HL-60/S4 (cell line): ENCODE measurements around the gene DENND5B.
"Not testable (repeated sequence)": the region's sequence is repeated elsewhere in the genome, so short reads cannot be mapped to it uniquely, and the experiment has no call there.

Source experiments
- in situ Hi-C: fragments of 300-500 bp; cut with MboI; formaldehyde crosslinking; loops from 2 replicates; pipeline ENCODE4 v1.14.3; 2022; ENCODE audit warnings: low sequenced_read_pairs

DENND5B gene

DNA sequence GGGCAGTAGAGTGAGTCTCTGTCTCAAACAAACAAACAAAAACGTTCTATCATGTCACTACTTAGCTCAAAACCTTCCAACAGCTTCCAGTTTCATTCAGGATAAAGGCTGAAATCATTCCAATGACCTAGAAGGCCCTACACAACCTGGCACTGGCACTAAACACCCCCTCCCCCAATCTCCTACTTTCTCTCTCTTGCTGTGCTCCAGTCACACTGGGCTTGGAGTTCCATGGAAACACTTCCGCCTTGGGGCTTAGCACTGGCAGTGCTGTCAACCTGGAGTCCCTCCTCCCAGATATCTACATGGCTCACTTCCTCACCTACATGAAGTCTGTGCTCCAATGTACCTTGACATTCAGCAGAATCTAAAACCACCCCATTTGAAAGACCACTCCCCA lies 199.9 kb downstream of the DENND5B start:
- in situ Hi-C loops, result no loop called here

GRCh38 chr12:31388713-31389112 lies 202.2 kb downstream of the DENND5B start:
- in situ Hi-C loops, result no loop called here

DNA sequence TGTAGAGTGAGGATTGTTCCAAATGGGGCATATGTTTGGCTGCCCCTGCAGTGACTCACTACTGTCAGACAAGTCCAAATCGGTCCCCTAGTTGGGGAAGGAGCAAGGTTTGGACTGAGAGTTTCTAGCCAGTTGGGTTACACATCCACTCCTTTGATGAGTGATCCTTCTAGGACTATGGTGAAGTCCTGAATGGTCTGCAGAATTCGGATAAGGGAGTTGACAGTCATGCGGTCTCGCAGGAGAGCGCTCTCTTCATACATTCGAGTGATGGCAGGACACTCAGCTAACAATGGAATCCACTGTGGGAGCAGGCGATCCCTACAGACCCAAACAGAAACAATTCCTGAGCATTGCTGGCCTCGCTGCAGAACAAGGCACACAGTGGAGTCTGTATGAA lies 203.5 kb downstream of the DENND5B start:
- in situ Hi-C loops, result no loop called here

DNA sequence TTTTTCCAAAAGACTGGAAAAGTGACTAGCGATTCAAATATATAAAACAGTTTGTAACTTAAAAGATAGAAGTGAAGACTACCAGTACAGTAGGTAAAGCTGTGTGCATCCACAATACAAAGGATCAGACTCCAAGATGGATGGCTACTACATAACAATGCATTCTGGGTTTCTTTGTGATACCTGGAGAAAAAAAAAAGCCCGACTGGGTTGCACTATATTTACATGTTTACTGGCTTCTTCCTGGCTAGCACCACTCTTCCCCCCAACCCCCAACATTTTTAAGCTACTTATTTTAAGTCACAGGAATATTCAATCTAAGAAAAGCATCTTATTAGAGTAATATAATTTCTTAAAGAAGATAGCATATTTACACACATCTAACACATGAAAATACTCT lies 203.9 kb downstream of the DENND5B start:
- in situ Hi-C loops, result no loop called here

GRCh38 chr12:31386364-31386777 lies 204.6 kb downstream of the DENND5B start:
- in situ Hi-C loops, result no loop called here

DNA sequence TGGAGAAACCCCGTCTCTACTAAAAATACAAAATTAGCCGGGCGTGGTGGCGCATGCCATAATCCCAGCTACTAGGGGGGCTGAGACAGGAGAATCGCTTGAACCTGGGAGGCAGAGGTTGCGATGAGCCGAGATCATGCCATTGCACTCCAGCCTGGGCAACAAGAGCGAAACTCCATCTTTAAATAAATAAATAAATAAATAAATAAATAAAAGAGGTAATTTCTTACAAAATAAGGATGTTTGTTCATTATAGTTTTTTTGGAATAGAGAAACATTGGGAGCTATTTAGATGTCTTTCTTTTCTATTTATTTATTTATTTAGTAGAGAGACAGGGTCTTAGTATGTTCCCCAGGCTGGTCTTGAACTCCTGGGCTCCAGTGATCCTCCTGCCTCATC lies 213.7 kb downstream of the DENND5B start:
- in situ Hi-C loops, result not testable (repeated sequence)

GRCh38 chr12:31375422-31375821 lies 215.5 kb downstream of the DENND5B start:
- in situ Hi-C loops, result not testable (repeated sequence)

DNA sequence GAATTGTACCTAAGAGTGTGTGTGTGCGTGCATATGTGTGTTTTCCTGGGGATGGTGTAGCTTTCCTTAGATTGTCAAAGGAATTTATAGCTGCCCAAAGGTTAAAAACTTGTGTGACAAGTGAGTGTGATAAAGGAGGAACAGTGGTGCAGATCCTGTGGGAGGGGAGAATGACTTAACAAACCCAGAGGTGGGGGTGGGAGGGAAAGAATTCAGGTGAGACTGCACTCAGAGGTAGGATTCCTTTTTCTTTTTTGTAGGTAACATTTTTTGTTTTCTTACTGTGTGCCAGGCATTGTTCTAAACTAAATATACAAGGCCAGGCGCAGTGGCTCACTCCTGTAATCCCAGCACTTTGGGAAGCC lies 219.7 kb downstream of the DENND5B start:
- in situ Hi-C loops, result no loop called here

DNA sequence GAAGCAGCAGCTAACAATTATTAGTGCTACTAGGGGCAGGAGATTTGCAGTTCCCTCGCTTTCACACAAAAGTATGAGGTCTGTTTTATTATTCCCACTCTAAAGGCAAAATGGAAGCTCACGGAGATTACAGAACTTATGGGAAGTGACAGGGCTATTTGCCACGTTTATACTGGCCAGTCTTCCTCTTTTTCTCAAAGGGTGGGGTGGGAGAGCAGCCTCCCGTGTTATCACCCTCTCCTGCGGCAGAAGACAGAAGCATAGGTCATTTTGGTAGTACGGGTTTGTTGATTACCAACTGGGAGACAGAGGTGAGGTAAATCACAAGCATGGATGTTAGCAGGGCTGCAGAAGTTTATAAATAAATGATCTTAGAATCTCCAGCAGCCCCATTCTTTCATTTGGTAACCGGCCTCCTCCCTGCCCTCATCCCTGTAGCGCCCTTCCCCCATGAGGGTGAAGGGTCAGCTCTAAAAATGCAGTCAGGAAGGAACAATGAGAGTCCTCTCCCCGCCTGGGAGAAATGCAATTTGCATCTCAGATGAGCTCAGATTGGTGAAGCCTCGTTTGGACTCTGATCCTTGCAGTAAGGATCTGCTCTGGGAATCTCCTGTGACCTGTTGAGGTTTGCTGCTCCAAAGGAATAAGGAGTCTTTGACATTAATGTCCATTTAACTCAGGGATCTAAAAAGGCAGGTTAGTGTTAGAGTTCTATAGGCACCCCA lies 220.2 kb downstream of the DENND5B start:
- in situ Hi-C loops, result no loop called here

- in situ Hi-C loops, result no loop called here
Observed at GRCh38 chr12:31369712-31370521, 221.0 kb downstream of the DENND5B start.

- in situ Hi-C loops, result no loop called here
Observed at GRCh38 chr12:31368666-31369361, 222.1 kb downstream of the DENND5B start.

GRCh38 chr12:31366104-31366621 lies 224.8 kb downstream of the DENND5B start:
- in situ Hi-C loops, result no loop called here

- in situ Hi-C loops, result no loop called here
Observed at GRCh38 chr12:31363831-31364230, 227.1 kb downstream of the DENND5B start.

- in situ Hi-C loops, result no loop called here
Observed at GRCh38 chr12:31363416-31363809, 227.5 kb downstream of the DENND5B start.

- in situ Hi-C loops, result no loop called here
Observed at GRCh38 chr12:31362759-31363415, 228.0 kb downstream of the DENND5B start.

GRCh38 chr12:31362115-31362758 lies 228.7 kb downstream of the DENND5B start:
- in situ Hi-C loops, result no loop called here

GRCh38 chr12:31361730-31362114 lies 229.2 kb downstream of the DENND5B start:
- in situ Hi-C loops, result no loop called here

- in situ Hi-C loops, result no loop called here
Observed at GRCh38 chr12:31355747-31356107, 235.2 kb downstream of the DENND5B start.

DNA sequence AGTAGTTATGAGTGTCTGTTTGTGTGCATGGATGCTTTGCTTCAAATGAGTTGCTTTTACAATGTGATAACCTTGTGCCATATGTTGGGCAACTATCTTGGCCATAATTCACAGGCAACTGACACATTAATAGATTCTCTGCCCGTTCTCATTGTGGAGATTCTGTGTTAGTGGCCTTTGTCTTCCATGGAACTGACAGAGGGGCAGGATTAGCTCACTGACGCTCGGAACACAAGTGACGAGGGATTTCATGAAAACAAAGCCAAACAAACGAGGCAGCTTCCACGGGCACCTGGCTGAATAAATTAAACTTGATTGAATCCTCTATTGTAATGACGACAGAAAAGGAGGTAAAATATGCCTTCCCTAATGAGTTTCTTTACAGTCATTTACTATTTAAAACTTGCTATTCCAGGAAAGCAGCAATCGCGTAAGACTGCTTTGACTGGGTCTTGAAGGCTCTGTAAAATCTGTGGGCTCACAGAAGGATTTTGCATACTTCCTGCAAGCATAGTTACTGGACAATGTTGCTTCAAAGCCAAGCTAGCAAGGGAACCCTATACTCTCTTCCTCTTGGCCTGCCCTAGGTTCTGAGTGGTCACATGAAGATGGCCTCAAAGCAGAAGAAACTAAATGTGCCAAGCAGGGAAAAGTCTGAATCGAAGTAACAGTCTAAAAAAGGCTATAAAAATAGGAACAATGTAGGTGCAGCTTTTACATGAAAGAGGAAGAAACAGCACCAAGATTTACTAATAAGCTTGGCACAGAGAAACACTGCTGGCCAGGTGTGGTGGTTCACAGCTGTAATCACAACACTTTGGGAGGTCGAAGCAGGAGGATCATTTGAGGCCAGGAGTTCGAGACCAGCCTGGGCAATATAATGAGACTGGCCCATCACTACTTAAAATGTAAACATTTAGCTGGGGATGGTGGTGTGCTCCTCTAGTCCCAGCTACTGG lies 236.9 kb downstream of the DENND5B start:
- in situ Hi-C loops, result no loop called here
